Caco-2 (cell line): ENCODE measurements around the gene STOML3. TPM values are rescaled to one million over a fixed set of nuclear protein-coding genes. Genes with fewer than 3 reads are reported as not detected.

ENCODE experiments used
- BruUV-seq: library from RNA; stranded (reverse); fragments of 400-500 nt; replicated peaks from 2 replicates; lab custom pipeline; 2021; lab: Mats Ljungman, UMichigan
- CTCF ChIA-PET: fragments of 300-600 bp; sonication (Branson Sonifier 250); formaldehyde crosslinking; loops from one replicate; lab custom pipeline; 2022; ENCODE audit warnings: antibody characterized with exemption; lab: Charles Lee
- POLR2A ChIA-PET: fragments of 300-600 bp; sonication (Branson Sonifier 250); formaldehyde crosslinking; loops from one replicate; lab custom pipeline; 2022; ENCODE audit warnings: antibody characterized with exemption; lab: Charles Lee
- DNase-seq, 2 experiments: peaks; one replicate each; pipeline versions ENCODE4 v3.0.0 to v3.0.0-alpha.2; 2020 to 2022
- H3K27me3 ChIP-seq: replicated peaks from 2 replicates; pipeline ENCODE4 v1.6.0; 2011; ENCODE audit warnings: low read length; ENCODE audit not compliant: control insufficient read depth, insufficient read depth
- H3K36me3 ChIP-seq: 2 replicates; pipeline ENCODE4 v1.5.1; 2011; ENCODE audit warnings: low read length; ENCODE audit not compliant: control insufficient read depth, insufficient read depth
- H3K4me1 ChIP-seq: fragments of 250-450 bp; sonication (Bioruptor Pico); 2 replicates; pipeline ENCODE4 v1.5.1; 2020; ENCODE audit warnings: mild to moderate bottlenecking
- H3K4me3 ChIP-seq: 2 replicates; pipeline ENCODE4 v1.5.1; 2011; ENCODE audit warnings: low read depth, mild to moderate bottlenecking, control low read depth, low read length
- H3K9me3 ChIP-seq: fragments of 250-450 bp; sonication (Bioruptor Pico); 2 replicates; pipeline ENCODE4 v1.5.1; 2020; ENCODE audit warnings: mild to moderate bottlenecking, moderate library complexity
- H3K27ac Mint-ChIP-seq: one replicate; pipeline ENCODE4 v1.8.0; 2022; ENCODE audit warnings: mixed read lengths; ENCODE audit not compliant: unreplicated experiment
- H3K27me3 Mint-ChIP-seq: one replicate; pipeline ENCODE4 v1.8.0; 2022; ENCODE audit warnings: mixed read lengths; ENCODE audit not compliant: insufficient read depth, unreplicated experiment
- H3K36me3 Mint-ChIP-seq: one replicate; pipeline ENCODE4 v1.8.0; 2022; ENCODE audit warnings: mild to moderate bottlenecking, mixed read lengths; ENCODE audit not compliant: insufficient read depth, unreplicated experiment
- H3K4me1 Mint-ChIP-seq: one replicate; pipeline ENCODE4 v1.8.0; 2022; ENCODE audit warnings: low read depth, mixed read lengths; ENCODE audit not compliant: unreplicated experiment
- H3K4me3 Mint-ChIP-seq: one replicate; pipeline ENCODE4 v1.8.0; 2022; ENCODE audit warnings: mild to moderate bottlenecking, moderate library complexity, mixed read lengths; ENCODE audit not compliant: unreplicated experiment
- H3K9me3 Mint-ChIP-seq: one replicate; pipeline ENCODE4 v1.8.0; 2022; ENCODE audit warnings: mixed read lengths; ENCODE audit not compliant: unreplicated experiment
- intact Hi-C: fragments of 100-400 bp; cut with micrococcal nuclease; formaldehyde crosslinking; loops from one replicate; pipeline ENCODE4 v1.10.0; 2022; ENCODE audit not compliant: unreplicated experiment
- total RNA-seq: library from RNA; stranded (reverse); gene quantifications from 2 replicates; pipeline ENCODE4 v1.2.3, GENCODE V29; 2022
- TF ChIP-seq, protein P1 (sequence below), 2 experiments: fragments of 200-600 bp in 1 of 2; IDR thresholded peaks; 1 replicate in 1 of 2; 2 replicates in 1 of 2; pipeline versions ENCODE4 v1.5.1 to v1.8.0; 2011 to 2022; ENCODE audit warnings: antibody characterized with exemption in 1 of 2, control low read depth in 1 of 2, inconsistent platforms in 1 of 2, low read depth in 1 of 2, low read length in 1 of 2, mild to moderate bottlenecking in 1 of 2, moderate library complexity in 1 of 2; ENCODE audit not compliant: insufficient read depth in 1 of 2, severe bottlenecking in 1 of 2, unreplicated experiment in 1 of 2

Gene STOML3
- total RNA-seq, 1 experiment from 2014 or later, result 0.43 TPM

DNA sequence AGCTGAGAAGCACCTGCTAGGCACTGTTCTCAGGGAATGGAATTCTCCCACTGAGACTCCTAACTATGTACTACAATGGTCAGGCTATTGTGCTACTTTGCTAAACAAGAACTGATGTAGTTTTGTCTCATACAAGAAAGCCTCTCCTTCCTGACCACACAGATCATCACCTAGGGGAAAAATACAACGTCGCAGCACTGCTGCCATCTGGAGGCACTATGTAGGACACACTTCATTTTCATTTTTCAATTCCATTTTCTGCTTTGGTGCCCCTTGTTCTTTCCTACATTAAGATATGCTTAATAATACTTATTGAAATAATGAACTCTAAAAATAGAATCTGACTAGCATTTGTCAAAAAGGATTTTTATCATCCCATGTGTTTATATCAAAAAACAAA lies 26.2 kb upstream of the STOML3 start:
- Histone ChIP-seq H3K36me3 (peaks cover 4% of the 10 kb centered on the region), H3K4me3 (no peak overlapping the region), H3K4me1 (no peaks in the 10 kb centered on the region), H3K27me3 (no peaks in the 10 kb centered on the region), H3K9me3 (no peaks in the 10 kb centered on the region)
- Mint-ChIP-seq H3K27me3 (no peaks in the 10 kb centered on the region), H3K4me1 (peaks cover 15% of the 10 kb centered on the region), H3K4me3 (no peak overlapping the region), H3K9me3 (no peaks in the 10 kb centered on the region), H3K27ac (no peak overlapping the region), H3K36me3 (peaks cover 76% of the 10 kb centered on the region)
- DNase-seq, result peak in 1 of 2 experiments; percentile 29
- BruUV-seq, result no TSS peak
- CTCF ChIA-PET, result interaction anchor here (1.0 kb wide), 1 partner anchor 20 kb away, joined by 5 read pairs; no protein-coding TSS in a partner anchor
- POLR2A ChIA-PET, result no interaction called here
- TF ChIP-seq, protein P1, sequence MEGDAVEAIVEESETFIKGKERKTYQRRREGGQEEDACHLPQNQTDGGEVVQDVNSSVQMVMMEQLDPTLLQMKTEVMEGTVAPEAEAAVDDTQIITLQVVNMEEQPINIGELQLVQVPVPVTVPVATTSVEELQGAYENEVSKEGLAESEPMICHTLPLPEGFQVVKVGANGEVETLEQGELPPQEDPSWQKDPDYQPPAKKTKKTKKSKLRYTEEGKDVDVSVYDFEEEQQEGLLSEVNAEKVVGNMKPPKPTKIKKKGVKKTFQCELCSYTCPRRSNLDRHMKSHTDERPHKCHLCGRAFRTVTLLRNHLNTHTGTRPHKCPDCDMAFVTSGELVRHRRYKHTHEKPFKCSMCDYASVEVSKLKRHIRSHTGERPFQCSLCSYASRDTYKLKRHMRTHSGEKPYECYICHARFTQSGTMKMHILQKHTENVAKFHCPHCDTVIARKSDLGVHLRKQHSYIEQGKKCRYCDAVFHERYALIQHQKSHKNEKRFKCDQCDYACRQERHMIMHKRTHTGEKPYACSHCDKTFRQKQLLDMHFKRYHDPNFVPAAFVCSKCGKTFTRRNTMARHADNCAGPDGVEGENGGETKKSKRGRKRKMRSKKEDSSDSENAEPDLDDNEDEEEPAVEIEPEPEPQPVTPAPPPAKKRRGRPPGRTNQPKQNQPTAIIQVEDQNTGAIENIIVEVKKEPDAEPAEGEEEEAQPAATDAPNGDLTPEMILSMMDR (IDR thresholded peaks at IDR 0.05; ENCODE audit: insufficient read depth in 1 of 2, low read depth in 1 of 2, low read length in 1 of 2, severe bottlenecking in 1 of 2, unreplicated experiment in 1 of 2), result peak; percentile 72 to 73
- intact Hi-C loops, result loop anchor here (1.0 kb wide), 1 partner anchor 46 kb away; no protein-coding TSS in a partner anchor

GRCh38 chr13:39016087-39016486 lies 25.5 kb upstream of the STOML3 start:
- CTCF ChIA-PET, result interaction anchor here (0.9 kb wide), 1 partner anchor 80 kb away, joined by 3 read pairs; no protein-coding TSS in a partner anchor
- peaks cover 6% of the 10 kb centered on the region for H3K36me3 ChIP-seq

DNA sequence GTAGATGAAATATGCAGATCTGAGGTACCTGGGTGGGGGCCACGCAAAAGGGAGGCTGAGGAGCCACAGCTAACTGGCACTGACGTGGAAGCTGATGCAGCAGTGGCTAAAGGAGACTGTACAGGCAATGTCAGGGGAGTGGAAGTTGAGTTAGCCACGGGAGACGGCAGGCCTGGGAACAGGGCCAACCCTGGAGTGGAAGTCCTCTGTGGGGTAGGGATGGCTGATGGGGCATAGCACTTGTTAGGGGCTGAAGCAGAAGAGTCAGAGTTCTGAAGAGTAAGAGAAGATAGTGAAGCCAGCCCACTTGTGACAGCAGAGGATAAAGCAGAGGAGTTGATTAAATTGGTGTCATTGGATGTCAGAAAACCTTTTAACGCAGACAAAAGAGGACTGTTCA lies 22.8 kb upstream of the STOML3 start:
- Mint-ChIP-seq H3K27me3 (no peaks in the 10 kb centered on the region), H3K9me3 (peaks cover 6% of the 10 kb centered on the region), H3K4me3 (no peak overlapping the region), H3K36me3 (peaks cover 77% of the 10 kb centered on the region), H3K27ac (no peak overlapping the region), H3K4me1 (peaks cover 4% of the 10 kb centered on the region)
- Histone ChIP-seq H3K36me3 (peaks cover 6% of the 10 kb centered on the region), H3K4me3 (no peak overlapping the region), H3K9me3 (no peaks in the 10 kb centered on the region), H3K27me3 (no peaks in the 10 kb centered on the region), H3K4me1 (no peaks in the 10 kb centered on the region)
- TF ChIP-seq, protein P1 (IDR thresholded peaks at IDR 0.05; ENCODE audit: insufficient read depth in 1 of 2, low read depth in 1 of 2, low read length in 1 of 2, severe bottlenecking in 1 of 2, unreplicated experiment in 1 of 2), result no peak
- intact Hi-C loops, result no loop called here
- no peak for DNase-seq
- BruUV-seq, result no TSS peak
- POLR2A ChIA-PET, result no interaction called here
- CTCF ChIA-PET, result no interaction called here

More at GRCh38 chr13:39016087-39016486, 25.5 kb upstream of the STOML3 start:
- Mint-ChIP-seq H3K36me3 (peaks cover 76% of the 10 kb centered on the region), H3K27me3 (no peaks in the 10 kb centered on the region), H3K4me1 (peaks cover 8% of the 10 kb centered on the region), H3K9me3 (no peaks in the 10 kb centered on the region), H3K27ac (no peak overlapping the region), H3K4me3 (no peak overlapping the region)
- H3K27me3 ChIP-seq, result no peaks in the 10 kb centered on the region
- intact Hi-C loops, result loop anchor here (1.0 kb wide), 1 partner anchor 46 kb away; no protein-coding TSS in a partner anchor
- POLR2A ChIA-PET, result no interaction called here
- H3K4me1 ChIP-seq, result no peaks in the 10 kb centered on the region
- no peak for DNase-seq
- TF ChIP-seq, protein P1 (IDR thresholded peaks at IDR 0.05; ENCODE audit: insufficient read depth in 1 of 2, low read depth in 1 of 2, low read length in 1 of 2, severe bottlenecking in 1 of 2, unreplicated experiment in 1 of 2), result no peak
- H3K4me3 ChIP-seq, result no peak overlapping the region
- no TSS peak for BruUV-seq
- no peaks in the 10 kb centered on the region for H3K9me3 ChIP-seq
